Endothelial cell (in vitro differentiated cells): ENCODE data around the gene DAP. TPM values are rescaled to one million over a fixed set of nuclear protein-coding genes. Genes with fewer than 3 reads are reported as not detected.

Source experiments
- DNase-seq: peaks from one replicate; pipeline ENCODE4 v3.0.0; 2021; ENCODE audit warnings: low spot score
- H3K27ac Mint-ChIP-seq: one replicate; pipeline ENCODE4 v1.8.0; 2021; ENCODE audit warnings: mixed read lengths, inconsistent platforms; ENCODE audit not compliant: unreplicated experiment
- H3K27me3 Mint-ChIP-seq: one replicate; pipeline ENCODE4 v1.8.0; 2021; ENCODE audit warnings: mild to moderate bottlenecking, moderate library complexity, mixed read lengths, inconsistent platforms; ENCODE audit not compliant: unreplicated experiment
- H3K36me3 Mint-ChIP-seq: one replicate; pipeline ENCODE4 v1.8.0; 2021; ENCODE audit warnings: mild to moderate bottlenecking, low read depth, mixed read lengths, inconsistent platforms; ENCODE audit not compliant: unreplicated experiment
- H3K4me1 Mint-ChIP-seq: one replicate; pipeline ENCODE4 v1.8.0; 2021; ENCODE audit warnings: mild to moderate bottlenecking, mixed read lengths, inconsistent platforms; ENCODE audit not compliant: unreplicated experiment
- H3K4me3 Mint-ChIP-seq: one replicate; pipeline ENCODE4 v1.8.0; 2021; ENCODE audit warnings: mild to moderate bottlenecking, mixed read lengths, inconsistent platforms; ENCODE audit not compliant: unreplicated experiment
- H3K9me3 Mint-ChIP-seq: one replicate; pipeline ENCODE4 v1.8.0; 2021; ENCODE audit warnings: mixed read lengths, inconsistent platforms; ENCODE audit not compliant: unreplicated experiment
- total RNA-seq: library from RNA; stranded (reverse); fragmentation: NEBNext Ultra II Directional; extraction: Animal tissue kit (Norgen Biotek cat#: 25700); gene quantifications from one replicate; pipeline ENCODE4 v1.2.1, GENCODE V29; 2021; ENCODE audit not compliant: unreplicated experiment
- TF ChIP-seq, protein P1 (sequence below): fragments of 200-600 bp; sonication (generic); IDR thresholded peaks from one replicate; pipeline ENCODE4 v1.5.0; 2021; ENCODE audit warnings: antibody characterized with exemption; ENCODE audit not compliant: unreplicated experiment

DAP gene
- total RNA-seq, 1 donor from 2014 or later, result 231 TPM

GRCh38 chr5:10635867-10636350 lies 125.1 kb downstream of the DAP start:
- DNase-seq, result no peak
- TF ChIP-seq, protein P1, sequence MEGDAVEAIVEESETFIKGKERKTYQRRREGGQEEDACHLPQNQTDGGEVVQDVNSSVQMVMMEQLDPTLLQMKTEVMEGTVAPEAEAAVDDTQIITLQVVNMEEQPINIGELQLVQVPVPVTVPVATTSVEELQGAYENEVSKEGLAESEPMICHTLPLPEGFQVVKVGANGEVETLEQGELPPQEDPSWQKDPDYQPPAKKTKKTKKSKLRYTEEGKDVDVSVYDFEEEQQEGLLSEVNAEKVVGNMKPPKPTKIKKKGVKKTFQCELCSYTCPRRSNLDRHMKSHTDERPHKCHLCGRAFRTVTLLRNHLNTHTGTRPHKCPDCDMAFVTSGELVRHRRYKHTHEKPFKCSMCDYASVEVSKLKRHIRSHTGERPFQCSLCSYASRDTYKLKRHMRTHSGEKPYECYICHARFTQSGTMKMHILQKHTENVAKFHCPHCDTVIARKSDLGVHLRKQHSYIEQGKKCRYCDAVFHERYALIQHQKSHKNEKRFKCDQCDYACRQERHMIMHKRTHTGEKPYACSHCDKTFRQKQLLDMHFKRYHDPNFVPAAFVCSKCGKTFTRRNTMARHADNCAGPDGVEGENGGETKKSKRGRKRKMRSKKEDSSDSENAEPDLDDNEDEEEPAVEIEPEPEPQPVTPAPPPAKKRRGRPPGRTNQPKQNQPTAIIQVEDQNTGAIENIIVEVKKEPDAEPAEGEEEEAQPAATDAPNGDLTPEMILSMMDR, result no peak

GRCh38 chr5:10635257-10635866 lies 125.7 kb downstream of the DAP start:
- H3K9me3 Mint-ChIP-seq, result no peaks in the 10 kb centered on the region
- no peak for DNase-seq
- no peak overlapping the region for H3K27ac Mint-ChIP-seq
- no peak overlapping the region for H3K4me3 Mint-ChIP-seq
- no peaks in the 10 kb centered on the region for H3K36me3 Mint-ChIP-seq
- TF ChIP-seq, protein P1, result no peak
- peaks cover 17% of the 10 kb centered on the region for H3K4me1 Mint-ChIP-seq
- H3K27me3 Mint-ChIP-seq, result peaks cover 4% of the 10 kb centered on the region

More at GRCh38 chr5:10635867-10636350, 125.1 kb downstream of the DAP start:
- H3K9me3 Mint-ChIP-seq, result no peaks in the 10 kb centered on the region
- no peak overlapping the region for H3K27ac Mint-ChIP-seq
- peaks cover 17% of the 10 kb centered on the region for H3K4me1 Mint-ChIP-seq
- peaks cover 4% of the 10 kb centered on the region for H3K27me3 Mint-ChIP-seq
- H3K36me3 Mint-ChIP-seq, result no peaks in the 10 kb centered on the region
- H3K4me3 Mint-ChIP-seq, result no peak overlapping the region

GRCh38 chr5:10634562-10634961 lies 126.5 kb downstream of the DAP start:
- peaks cover 17% of the 10 kb centered on the region for H3K4me1 Mint-ChIP-seq
- peaks cover 4% of the 10 kb centered on the region for H3K27me3 Mint-ChIP-seq

GRCh38 chr5:10634050-10634449 lies 127.0 kb downstream of the DAP start:
- Mint-ChIP-seq H3K36me3 (no peaks in the 10 kb centered on the region), H3K4me1 (peaks cover 17% of the 10 kb centered on the region), H3K27ac (no peak overlapping the region), H3K4me3 (no peak overlapping the region), H3K9me3 (no peaks in the 10 kb centered on the region), H3K27me3 (peaks cover 7% of the 10 kb centered on the region)
- DNase-seq, result no peak
- TF ChIP-seq, protein P1, result no peak

More at GRCh38 chr5:10634562-10634961, 126.5 kb downstream of the DAP start:
- no peaks in the 10 kb centered on the region for H3K36me3 Mint-ChIP-seq
- TF ChIP-seq, protein P1, result no peak
- no peak overlapping the region for H3K4me3 Mint-ChIP-seq
- DNase-seq, result no peak
- H3K27ac Mint-ChIP-seq, result no peak overlapping the region
- H3K9me3 Mint-ChIP-seq, result no peaks in the 10 kb centered on the region

DNA sequence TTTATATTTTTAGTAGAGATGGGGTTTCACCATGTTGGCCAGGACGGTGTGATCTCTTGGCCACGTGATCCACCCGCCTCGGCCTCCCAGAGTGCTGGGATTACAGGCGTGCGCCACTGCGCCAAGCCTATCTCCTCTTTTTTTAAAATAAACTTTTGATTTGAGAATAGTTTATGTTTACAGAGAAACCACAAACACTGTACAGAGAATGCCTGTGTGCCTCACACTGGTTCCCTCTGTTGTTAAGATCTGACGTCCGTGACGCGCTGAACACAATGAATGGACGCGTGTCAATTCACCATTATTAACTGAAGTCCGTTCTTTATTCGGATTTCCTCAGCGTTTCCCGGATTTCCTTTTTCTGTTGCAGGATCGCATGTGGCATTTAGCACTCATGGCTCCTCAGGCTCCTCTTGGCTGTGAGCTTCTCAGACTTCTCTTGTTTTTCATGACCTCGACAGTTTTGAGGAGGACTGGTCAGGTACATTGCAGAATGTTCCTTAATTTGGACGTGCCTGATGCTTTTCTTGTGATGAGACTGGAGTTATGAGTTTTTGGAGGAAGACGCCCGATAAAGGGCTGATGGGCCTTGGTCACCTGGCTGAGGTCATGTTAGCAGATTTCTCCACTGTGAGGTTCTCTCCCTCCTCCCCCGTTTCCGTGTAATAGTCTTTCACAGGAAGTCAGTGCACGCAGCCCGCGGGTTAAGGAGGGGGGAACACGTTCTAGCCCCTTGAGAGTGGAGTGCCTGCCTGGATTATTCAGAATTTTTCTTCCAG lies 127.6 kb downstream of the DAP start:
- peaks cover 7% of the 10 kb centered on the region for H3K27me3 Mint-ChIP-seq
- no peaks in the 10 kb centered on the region for H3K36me3 Mint-ChIP-seq
- no peak for DNase-seq
- H3K9me3 Mint-ChIP-seq, result no peaks in the 10 kb centered on the region
- H3K4me1 Mint-ChIP-seq, result peaks cover 17% of the 10 kb centered on the region
- no peak overlapping the region for H3K4me3 Mint-ChIP-seq
- TF ChIP-seq, protein P1, result no peak
- no peak overlapping the region for H3K27ac Mint-ChIP-seq
